ENCODE data around the gene PKM.

DNA sequence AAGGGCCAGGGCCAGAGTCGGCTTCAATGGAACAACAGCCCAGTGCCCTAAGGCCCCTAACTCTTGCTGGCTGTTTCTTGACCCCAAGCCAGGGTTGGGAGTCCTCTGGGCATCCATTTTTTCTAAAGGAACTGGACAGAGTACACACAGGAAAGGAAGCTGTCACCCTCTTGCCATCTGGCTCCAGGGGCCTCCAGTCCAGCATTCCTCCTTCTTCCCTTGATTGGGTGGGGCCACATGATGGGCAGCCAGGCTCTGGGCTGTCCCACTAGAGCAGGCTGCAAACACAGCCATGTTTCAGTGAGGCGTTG lies 31.8 kb downstream of the PKM start:
- no peak for TF ChIP-seq GATA2 (IDR thresholded peaks at IDR 0.05; ENCODE audit: low read depth, low read length)
- TF ChIP-seq GATA3 (IDR thresholded peaks at IDR 0.05; ENCODE audit: low read depth, low read length), result no peak
